Smooth muscle cell (in vitro differentiated cells): Measurements from ENCODE around the gene CIBAR2. TPM values are rescaled to one million over a fixed set of nuclear protein-coding genes. Genes with fewer than 3 reads are reported as not detected.

Experiments
- DNase-seq: peaks from one replicate; lab custom pipeline; 2025; ENCODE audit not compliant: unreplicated experiment; lab: John Stamatoyannopoulos, UW
- H2AFZ ChIP-seq: fragments of 200-600 bp; sonication (generic); 2 replicates; pipeline ENCODE4 v1.6.0; 2016; ENCODE audit warnings: antibody characterized with exemption, low read depth, mild to moderate bottlenecking
- H3F3A ChIP-seq: fragments of 200-600 bp; sonication (generic); 2 replicates; pipeline ENCODE4 v1.6.0; 2017; ENCODE audit warnings: antibody characterized with exemption, low read depth
- H3K27ac ChIP-seq: fragments of 200-600 bp; sonication (generic); 2 replicates; pipeline ENCODE4 v1.5.1; 2016; ENCODE audit warnings: low read depth, mild to moderate bottlenecking
- H3K27me3 ChIP-seq: fragments of 200-600 bp; sonication (generic); 2 replicates; pipeline ENCODE4 v1.6.1; 2016; ENCODE audit warnings: low read depth, mild to moderate bottlenecking
- H3K36me3 ChIP-seq: fragments of 200-600 bp; sonication (generic); 2 replicates; pipeline ENCODE4 v1.5.1; 2016; ENCODE audit warnings: low read depth
- H3K4me1 ChIP-seq: fragments of 200-600 bp; sonication (generic); 2 replicates; pipeline ENCODE4 v1.5.1; 2016; ENCODE audit warnings: low read depth
- H3K4me2 ChIP-seq: fragments of 200-600 bp; sonication (generic); 2 replicates; pipeline ENCODE4 v1.6.0; 2016; ENCODE audit warnings: mild to moderate bottlenecking
- H3K4me3 ChIP-seq: fragments of 200-600 bp; sonication (generic); 2 replicates; pipeline ENCODE4 v1.5.1; 2016; ENCODE audit warnings: mild to moderate bottlenecking
- H3K79me2 ChIP-seq: fragments of 200-600 bp; sonication (generic); 2 replicates; pipeline ENCODE4 v1.6.0; 2016; ENCODE audit warnings: low read depth, mild to moderate bottlenecking
- H3K9ac ChIP-seq: fragments of 200-600 bp; sonication (generic); 2 replicates; pipeline ENCODE4 v1.6.0; 2016; ENCODE audit warnings: low read depth
- H3K9me3 ChIP-seq: fragments of 200-600 bp; sonication (generic); replicated peaks from 2 replicates; pipeline ENCODE4 v1.5.1; 2016; ENCODE audit warnings: low read depth
- H4K20me1 ChIP-seq: fragments of 200-600 bp; sonication (generic); 2 replicates; pipeline ENCODE4 v1.6.0; 2016; ENCODE audit warnings: low read depth
- WGBS: methylation state at CpG from one replicate; pipeline ENCODE4 v1.1.7; 2016; ENCODE audit warnings: low lambda C conversion rate; 5-methylcytosine and 5-hydroxymethylcytosine counted together
- polyA plus RNA-seq: library from polyadenylated mRNA; unstranded; fragments of >200 nt; fragmentation: Nextera tagmentation; extraction: Ambion mirVana; gene quantifications from 2 replicates; pipeline ENCODE4 v1.2.1, GENCODE V29; 2016
- total RNA-seq: library from RNA; depleted of rRNA; stranded (reverse); fragments of >200 nt; gene quantifications from 2 replicates; pipeline ENCODE4 v1.2.3, GENCODE V29; 2014
- TF ChIP-seq, protein P1 (sequence below): fragments of 200-600 bp; sonication (generic); IDR thresholded peaks from 2 replicates; pipeline ENCODE4 v1.5.1; 2017; ENCODE audit warnings: borderline replicate concordance, mild to moderate bottlenecking, antibody characterized with exemption; ENCODE audit not compliant: insufficient read depth, poor library complexity, severe bottlenecking

Gene CIBAR2
- total and polyA plus RNA-seq, 2 experiments from 2014 or later = not detected

DNA sequence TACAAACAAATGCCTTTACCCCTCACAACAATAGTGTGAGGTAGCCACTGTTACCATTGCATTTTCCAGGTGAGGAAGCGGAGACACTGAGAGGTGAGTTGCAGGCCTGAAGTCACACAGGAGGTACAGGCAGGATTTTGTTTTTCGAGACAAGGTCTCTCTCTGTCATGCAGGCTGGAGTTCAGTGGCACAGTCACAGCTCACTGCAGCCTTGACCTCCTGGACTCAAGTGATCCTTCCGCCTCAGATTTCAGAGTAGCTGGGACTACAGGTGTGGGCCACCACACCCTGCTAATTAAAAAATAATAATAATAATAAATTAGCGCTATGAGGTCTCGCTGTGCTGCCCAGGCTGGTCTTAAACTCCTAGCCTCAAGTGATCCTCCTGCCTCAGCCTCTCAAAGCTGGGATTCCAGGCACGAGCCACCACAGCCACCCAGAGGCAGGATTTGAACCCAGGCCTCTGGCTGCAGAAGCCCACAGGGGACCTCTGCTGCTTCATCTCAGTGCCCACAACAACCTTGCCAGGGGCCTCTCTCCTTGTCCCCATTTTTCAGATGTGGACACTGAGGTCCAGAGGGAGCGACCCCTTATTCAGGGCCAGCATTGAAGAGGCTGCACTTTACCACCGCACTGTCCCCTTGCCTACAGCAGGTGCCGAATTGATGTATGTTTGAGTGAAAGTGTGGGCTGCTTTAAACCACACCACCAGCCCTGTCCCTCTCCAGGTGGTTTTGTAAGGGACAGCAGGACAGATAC lies 16.0 kb upstream of the CIBAR2 start:
- Histone ChIP-seq H3K4me2 (no peak overlapping the region), H3F3A (peaks cover 22% of the 10 kb centered on the region), H3K36me3 (no peaks in the 10 kb centered on the region), H3K27ac (no peak overlapping the region), H3K4me1 (peaks cover 13% of the 10 kb centered on the region), H4K20me1 (no peaks in the 10 kb centered on the region), H3K9me3 (no peaks in the 10 kb centered on the region), H3K79me2 (no peaks in the 10 kb centered on the region), H2AFZ (no peak overlapping the region), H3K4me3 (no peak overlapping the region), H3K27me3 (no peaks in the 10 kb centered on the region), H3K9ac (no peak overlapping the region)
- 98% methylated on average over 9 of the region's 9 CpGs for WGBS
- no peak for DNase-seq
- TF ChIP-seq, protein P1, sequence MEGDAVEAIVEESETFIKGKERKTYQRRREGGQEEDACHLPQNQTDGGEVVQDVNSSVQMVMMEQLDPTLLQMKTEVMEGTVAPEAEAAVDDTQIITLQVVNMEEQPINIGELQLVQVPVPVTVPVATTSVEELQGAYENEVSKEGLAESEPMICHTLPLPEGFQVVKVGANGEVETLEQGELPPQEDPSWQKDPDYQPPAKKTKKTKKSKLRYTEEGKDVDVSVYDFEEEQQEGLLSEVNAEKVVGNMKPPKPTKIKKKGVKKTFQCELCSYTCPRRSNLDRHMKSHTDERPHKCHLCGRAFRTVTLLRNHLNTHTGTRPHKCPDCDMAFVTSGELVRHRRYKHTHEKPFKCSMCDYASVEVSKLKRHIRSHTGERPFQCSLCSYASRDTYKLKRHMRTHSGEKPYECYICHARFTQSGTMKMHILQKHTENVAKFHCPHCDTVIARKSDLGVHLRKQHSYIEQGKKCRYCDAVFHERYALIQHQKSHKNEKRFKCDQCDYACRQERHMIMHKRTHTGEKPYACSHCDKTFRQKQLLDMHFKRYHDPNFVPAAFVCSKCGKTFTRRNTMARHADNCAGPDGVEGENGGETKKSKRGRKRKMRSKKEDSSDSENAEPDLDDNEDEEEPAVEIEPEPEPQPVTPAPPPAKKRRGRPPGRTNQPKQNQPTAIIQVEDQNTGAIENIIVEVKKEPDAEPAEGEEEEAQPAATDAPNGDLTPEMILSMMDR = no peak

DNA sequence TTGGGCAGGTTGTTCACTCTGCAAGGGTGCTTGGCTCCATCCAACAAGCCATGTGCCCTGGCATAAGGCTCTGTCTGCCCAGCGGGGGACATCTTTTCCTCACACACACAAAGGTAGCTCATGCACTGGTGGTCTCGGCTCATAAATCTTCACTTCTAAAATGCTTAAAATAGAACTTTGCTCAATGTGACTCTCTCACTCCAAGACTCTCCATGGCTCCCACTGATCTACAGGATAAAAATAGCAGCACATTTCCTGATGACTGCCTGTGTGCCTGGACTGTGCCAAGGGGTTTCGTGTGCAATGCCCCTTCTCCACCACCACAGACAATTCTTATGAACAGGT lies 15.1 kb upstream of the CIBAR2 start:
- Histone ChIP-seq H3K79me2 (no peaks in the 10 kb centered on the region), H2AFZ (no peak overlapping the region), H3K4me1 (peaks cover 13% of the 10 kb centered on the region), H3K27ac (no peak overlapping the region), H3K9me3 (no peaks in the 10 kb centered on the region), H3K27me3 (no peaks in the 10 kb centered on the region), H3K9ac (no peak overlapping the region), H3K4me3 (no peak overlapping the region), H3K36me3 (no peaks in the 10 kb centered on the region), H3F3A (peaks cover 22% of the 10 kb centered on the region), H4K20me1 (no peaks in the 10 kb centered on the region), H3K4me2 (peak overlapping the region; percentile 70)
- no peak for DNase-seq
- TF ChIP-seq, protein P1 = no peak
- 87% methylated on average over 3 of the region's 3 CpGs for WGBS

DNA sequence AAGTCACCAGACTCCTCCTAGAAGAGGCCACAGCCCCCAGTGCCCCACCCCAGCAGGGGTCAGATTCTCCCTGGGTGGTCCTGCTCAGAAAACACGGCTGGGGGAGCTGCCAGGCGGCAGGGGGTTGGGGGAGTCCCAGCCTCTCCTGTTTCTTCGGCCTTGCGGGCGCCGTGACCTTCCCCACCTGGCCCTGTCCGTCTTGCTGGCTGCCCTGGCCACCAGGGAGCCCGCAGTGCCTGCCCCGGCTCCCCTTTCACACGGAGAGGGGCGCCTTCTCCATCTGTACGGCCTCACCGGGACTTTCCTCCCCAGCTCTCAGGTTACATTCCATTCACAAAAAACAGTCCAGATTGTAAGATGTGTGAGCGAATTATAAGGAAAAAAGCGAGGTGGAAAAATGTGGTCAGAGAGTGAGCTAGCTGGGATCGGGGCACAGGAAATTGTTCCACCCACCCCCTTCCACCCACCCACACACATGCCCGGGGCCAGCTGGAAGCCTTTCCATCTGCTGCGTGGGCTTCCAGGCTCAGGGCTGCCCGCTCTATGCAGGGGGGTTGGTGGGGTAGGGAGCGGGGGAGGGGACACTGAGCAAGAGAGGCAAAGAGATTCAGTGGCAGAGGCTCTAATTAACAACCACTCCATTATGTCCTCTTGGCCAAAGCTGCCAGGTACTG lies 14.6 kb upstream of the CIBAR2 start:
- Histone ChIP-seq H3K9me3 (no peaks in the 10 kb centered on the region), H3F3A (peaks cover 22% of the 10 kb centered on the region), H3K9ac (peak overlapping the region; percentile 62), H4K20me1 (no peaks in the 10 kb centered on the region), H3K79me2 (no peaks in the 10 kb centered on the region), H2AFZ (no peak overlapping the region), H3K27ac (peak overlapping the region; percentile 83), H3K4me3 (no peak overlapping the region), H3K4me2 (peak overlapping the region; percentile 70), H3K36me3 (no peaks in the 10 kb centered on the region), H3K27me3 (no peaks in the 10 kb centered on the region), H3K4me1 (peaks cover 13% of the 10 kb centered on the region)
- DNase-seq = peak; percentile 30
- TF ChIP-seq, protein P1 = no peak
- 13% methylated on average over 19 of the region's 20 CpGs for WGBS
